Panc1 (cell line): ENCODE data around the gene RARB. TPM values are rescaled to one million over a fixed set of nuclear protein-coding genes. Genes with fewer than 3 reads are reported as not detected.

Source experiments
- ATAC-seq: fragments of 200-7000 bp; cut with Tn5 transposase; 2 replicates; pipeline ENCODE4 v1.9.1; 2020; ENCODE audit warnings: mild to moderate bottlenecking, moderate library complexity
- BruUV-seq: library from RNA; stranded (reverse); fragments of 400-500 nt; replicated peaks from 2 replicates; lab custom pipeline; 2021; lab: Mats Ljungman, UMichigan
- CTCF ChIA-PET: fragments of 300-600 bp; sonication (Branson Sonifier 250); formaldehyde crosslinking; loops from one replicate; lab custom pipeline; 2022; ENCODE audit warnings: antibody characterized with exemption; lab: Charles Lee
- POLR2A ChIA-PET: fragments of 300-600 bp; sonication (Branson Sonifier 250); formaldehyde crosslinking; loops from one replicate; lab custom pipeline; 2022; ENCODE audit warnings: antibody characterized with exemption; lab: Charles Lee
- DNase-seq: peaks from one replicate; pipeline ENCODE4 v3.0.0-alpha.2; 2010; ENCODE audit warnings: low read depth, low spot score
- H3K27ac ChIP-seq: 2 replicates; pipeline ENCODE4 v1.5.1; 2011; ENCODE audit warnings: mild to moderate bottlenecking, low read length, inconsistent platforms
- H3K27me3 ChIP-seq: fragments of 200-500 bp; sonication (Bioruptor generic); 2 replicates; pipeline ENCODE4 v1.6.0; 2014; ENCODE audit warnings: low read length, inconsistent platforms; ENCODE audit not compliant: control insufficient read depth, insufficient read depth
- H3K36me3 ChIP-seq: fragments of 200-500 bp; sonication (Bioruptor generic); 2 replicates; pipeline ENCODE4 v1.5.1; 2014; ENCODE audit warnings: inconsistent platforms, mild to moderate bottlenecking, low read length, moderate library complexity; ENCODE audit not compliant: control insufficient read depth, insufficient read depth
- H3K4me1 ChIP-seq: 2 replicates; pipeline ENCODE4 v1.5.1; 2011; ENCODE audit warnings: inconsistent platforms, mild to moderate bottlenecking, low read length, moderate library complexity; ENCODE audit not compliant: control insufficient read depth, insufficient read depth
- H3K4me3 ChIP-seq, 2 experiments: 2 replicates each; pipeline ENCODE4 v1.5.1; 2011 to 2012; ENCODE audit warnings: low read depth in 2 of 2, low read length in 2 of 2, mild to moderate bottlenecking in 2 of 2, inconsistent platforms in 1 of 2, moderate library complexity in 1 of 2
- H3K9me3 ChIP-seq: fragments of 200-500 bp; sonication (Bioruptor generic); 2 replicates; pipeline ENCODE4 v1.5.1; 2014; ENCODE audit warnings: low read depth, mild to moderate bottlenecking, inconsistent platforms, low read length, moderate library complexity; ENCODE audit not compliant: control insufficient read depth, insufficient read depth
- POLR2AphosphoS5 ChIP-seq: IDR thresholded peaks from 2 replicates; pipeline ENCODE4 v1.6.1; 2012; ENCODE audit warnings: mild to moderate bottlenecking, low read depth, low read length, moderate library complexity
- SIN3A ChIP-seq: IDR thresholded peaks from 2 replicates; pipeline ENCODE4 v1.6.1; 2012; ENCODE audit warnings: low read depth, mild to moderate bottlenecking, low read length, moderate library complexity, borderline replicate concordance; ENCODE audit not compliant: insufficient read depth
- TCF7L2 ChIP-seq: IDR thresholded peaks from 2 replicates; pipeline ENCODE4 v1.6.1; 2011; ENCODE audit warnings: mild to moderate bottlenecking, low read depth, low read length, inconsistent platforms
- in situ Hi-C: cut with HindIII; loops from 2 replicates; pipeline ENCODE4 v1.10.0; 2016; ENCODE audit warnings: low sequenced_read_pairs, low pct_unique_long_range_greater_than_20kb
- intact Hi-C: fragments of 100-400 bp; cut with micrococcal nuclease; formaldehyde crosslinking; loops from one replicate; pipeline ENCODE4 v1.10.0; 2022; ENCODE audit not compliant: unreplicated experiment
- total RNA-seq: library from RNA; stranded (reverse); gene quantifications from one replicate; pipeline ENCODE4 v1.2.1, GENCODE V29; 2021; ENCODE audit not compliant: unreplicated experiment
- TF ChIP-seq, protein P1 (sequence below): fragments of 450-650 bp; IDR thresholded peaks from 2 replicates; pipeline ENCODE4 v1.5.1; 2017; ENCODE audit warnings: mild to moderate bottlenecking
- TF ChIP-seq, protein P2 (sequence below), 2 experiments: IDR thresholded peaks; 2 replicates each; pipeline ENCODE4 v1.6.1; 2011 to 2012; ENCODE audit warnings: low read depth in 2 of 2, control low read depth in 1 of 2, low read length in 1 of 2, mild to moderate bottlenecking in 1 of 2, moderate library complexity in 1 of 2; ENCODE audit not compliant: insufficient read depth in 1 of 2

The RARB gene
- total RNA-seq, 1 experiment from 2014 or later: not detected

DNA sequence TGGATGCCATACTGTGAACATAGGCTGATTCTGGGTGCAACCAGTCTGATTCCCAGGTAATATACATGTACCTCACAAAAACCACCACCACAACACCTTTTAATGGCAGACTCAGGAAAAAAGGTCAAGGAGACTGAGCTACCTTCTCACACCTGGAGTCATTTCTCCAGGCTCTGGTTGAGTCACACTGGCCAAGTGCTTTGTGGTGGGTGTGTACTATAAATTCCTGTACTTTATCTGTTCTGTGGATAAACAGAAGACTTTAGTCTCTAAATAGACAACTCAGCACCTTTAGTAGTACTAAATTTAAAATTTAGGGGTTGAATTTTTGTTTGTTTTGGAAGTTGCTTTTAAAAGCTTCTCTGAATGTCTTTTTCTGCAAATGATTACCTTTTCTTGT is 190.0 kb downstream of the RARB start:
- no peaks in the 10 kb centered on the region for H3K4me1 ChIP-seq
- intact Hi-C loops (no loop called here), in situ Hi-C loops (no loop called here)
- ATAC-seq: no peak
- ChIA-PET CTCF (no interaction called here), POLR2A (no interaction called here)
- no peak overlapping the region for H3K4me3 ChIP-seq
- DNase-seq: no peak
- TF ChIP-seq TCF7L2 (no peak), SIN3A (no peak), POLR2AphosphoS5 (no peak)
- TF ChIP-seq, protein P1, sequence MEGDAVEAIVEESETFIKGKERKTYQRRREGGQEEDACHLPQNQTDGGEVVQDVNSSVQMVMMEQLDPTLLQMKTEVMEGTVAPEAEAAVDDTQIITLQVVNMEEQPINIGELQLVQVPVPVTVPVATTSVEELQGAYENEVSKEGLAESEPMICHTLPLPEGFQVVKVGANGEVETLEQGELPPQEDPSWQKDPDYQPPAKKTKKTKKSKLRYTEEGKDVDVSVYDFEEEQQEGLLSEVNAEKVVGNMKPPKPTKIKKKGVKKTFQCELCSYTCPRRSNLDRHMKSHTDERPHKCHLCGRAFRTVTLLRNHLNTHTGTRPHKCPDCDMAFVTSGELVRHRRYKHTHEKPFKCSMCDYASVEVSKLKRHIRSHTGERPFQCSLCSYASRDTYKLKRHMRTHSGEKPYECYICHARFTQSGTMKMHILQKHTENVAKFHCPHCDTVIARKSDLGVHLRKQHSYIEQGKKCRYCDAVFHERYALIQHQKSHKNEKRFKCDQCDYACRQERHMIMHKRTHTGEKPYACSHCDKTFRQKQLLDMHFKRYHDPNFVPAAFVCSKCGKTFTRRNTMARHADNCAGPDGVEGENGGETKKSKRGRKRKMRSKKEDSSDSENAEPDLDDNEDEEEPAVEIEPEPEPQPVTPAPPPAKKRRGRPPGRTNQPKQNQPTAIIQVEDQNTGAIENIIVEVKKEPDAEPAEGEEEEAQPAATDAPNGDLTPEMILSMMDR: no peak
- TF ChIP-seq, protein P2, sequence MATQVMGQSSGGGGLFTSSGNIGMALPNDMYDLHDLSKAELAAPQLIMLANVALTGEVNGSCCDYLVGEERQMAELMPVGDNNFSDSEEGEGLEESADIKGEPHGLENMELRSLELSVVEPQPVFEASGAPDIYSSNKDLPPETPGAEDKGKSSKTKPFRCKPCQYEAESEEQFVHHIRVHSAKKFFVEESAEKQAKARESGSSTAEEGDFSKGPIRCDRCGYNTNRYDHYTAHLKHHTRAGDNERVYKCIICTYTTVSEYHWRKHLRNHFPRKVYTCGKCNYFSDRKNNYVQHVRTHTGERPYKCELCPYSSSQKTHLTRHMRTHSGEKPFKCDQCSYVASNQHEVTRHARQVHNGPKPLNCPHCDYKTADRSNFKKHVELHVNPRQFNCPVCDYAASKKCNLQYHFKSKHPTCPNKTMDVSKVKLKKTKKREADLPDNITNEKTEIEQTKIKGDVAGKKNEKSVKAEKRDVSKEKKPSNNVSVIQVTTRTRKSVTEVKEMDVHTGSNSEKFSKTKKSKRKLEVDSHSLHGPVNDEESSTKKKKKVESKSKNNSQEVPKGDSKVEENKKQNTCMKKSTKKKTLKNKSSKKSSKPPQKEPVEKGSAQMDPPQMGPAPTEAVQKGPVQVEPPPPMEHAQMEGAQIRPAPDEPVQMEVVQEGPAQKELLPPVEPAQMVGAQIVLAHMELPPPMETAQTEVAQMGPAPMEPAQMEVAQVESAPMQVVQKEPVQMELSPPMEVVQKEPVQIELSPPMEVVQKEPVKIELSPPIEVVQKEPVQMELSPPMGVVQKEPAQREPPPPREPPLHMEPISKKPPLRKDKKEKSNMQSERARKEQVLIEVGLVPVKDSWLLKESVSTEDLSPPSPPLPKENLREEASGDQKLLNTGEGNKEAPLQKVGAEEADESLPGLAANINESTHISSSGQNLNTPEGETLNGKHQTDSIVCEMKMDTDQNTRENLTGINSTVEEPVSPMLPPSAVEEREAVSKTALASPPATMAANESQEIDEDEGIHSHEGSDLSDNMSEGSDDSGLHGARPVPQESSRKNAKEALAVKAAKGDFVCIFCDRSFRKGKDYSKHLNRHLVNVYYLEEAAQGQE (IDR thresholded peaks at IDR 0.05; ENCODE audit: insufficient read depth in 1 of 2, low read depth in 2 of 2, low read length in 1 of 2): no peak
- H3K9me3 ChIP-seq: no peaks in the 10 kb centered on the region
- peaks cover 11% of the 10 kb centered on the region for H3K36me3 ChIP-seq
- no TSS peak for BruUV-seq
- H3K27ac ChIP-seq: no peak overlapping the region
- H3K27me3 ChIP-seq: no peaks in the 10 kb centered on the region

DNA sequence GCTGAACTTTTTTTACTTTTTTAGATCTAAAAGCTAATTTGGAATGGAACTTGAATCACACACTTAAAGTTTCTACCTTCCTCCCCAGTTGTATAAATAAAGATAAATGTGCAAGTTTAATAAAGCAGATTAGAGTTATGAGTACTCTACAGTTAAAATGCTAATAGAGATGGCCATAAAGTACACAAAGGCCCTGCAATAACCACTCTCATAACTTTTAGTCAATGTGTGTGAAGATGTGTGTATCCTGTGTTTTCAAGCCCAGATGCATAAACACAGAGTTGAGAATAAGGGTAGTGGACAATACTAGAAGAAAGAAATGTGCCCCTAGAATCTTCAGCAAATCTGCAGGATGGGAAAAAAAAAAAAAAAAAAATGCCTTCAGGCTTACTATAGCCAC is 191.3 kb downstream of the RARB start:
- Histone ChIP-seq H3K36me3 (peaks cover 22% of the 10 kb centered on the region), H3K4me1 (no peaks in the 10 kb centered on the region), H3K9me3 (no peaks in the 10 kb centered on the region), H3K27ac (no peak overlapping the region), H3K27me3 (no peaks in the 10 kb centered on the region), H3K4me3 (no peak overlapping the region)
- in situ Hi-C loops (no loop called here), intact Hi-C loops (no loop called here)
- ATAC-seq (no peak), DNase-seq (no peak)
- CTCF ChIA-PET: no interaction called here
- TF ChIP-seq TCF7L2: no peak
- TF ChIP-seq, protein P2 (IDR thresholded peaks at IDR 0.05; ENCODE audit: insufficient read depth in 1 of 2, low read depth in 2 of 2, low read length in 1 of 2): no peak
- TF ChIP-seq POLR2AphosphoS5: no peak
- TF ChIP-seq SIN3A: no peak
- TF ChIP-seq, protein P1: no peak
- POLR2A ChIA-PET: no interaction called here
- no TSS peak for BruUV-seq
